ENCODE measurements around the gene LYSMD4. TPM values are rescaled to one million over a fixed set of nuclear protein-coding genes. Genes with fewer than 3 reads are reported as not detected.
A peak's percentile ranks its signal among the peaks of the same experiment; 100 is the strongest.

The LYSMD4 gene
- total and polyA plus RNA-seq, 2 of the 13 experiments (the other 11 are each of a cell fraction or from before 2014, with no cell fraction given), result 7.4 to 8.5 TPM

DNA sequence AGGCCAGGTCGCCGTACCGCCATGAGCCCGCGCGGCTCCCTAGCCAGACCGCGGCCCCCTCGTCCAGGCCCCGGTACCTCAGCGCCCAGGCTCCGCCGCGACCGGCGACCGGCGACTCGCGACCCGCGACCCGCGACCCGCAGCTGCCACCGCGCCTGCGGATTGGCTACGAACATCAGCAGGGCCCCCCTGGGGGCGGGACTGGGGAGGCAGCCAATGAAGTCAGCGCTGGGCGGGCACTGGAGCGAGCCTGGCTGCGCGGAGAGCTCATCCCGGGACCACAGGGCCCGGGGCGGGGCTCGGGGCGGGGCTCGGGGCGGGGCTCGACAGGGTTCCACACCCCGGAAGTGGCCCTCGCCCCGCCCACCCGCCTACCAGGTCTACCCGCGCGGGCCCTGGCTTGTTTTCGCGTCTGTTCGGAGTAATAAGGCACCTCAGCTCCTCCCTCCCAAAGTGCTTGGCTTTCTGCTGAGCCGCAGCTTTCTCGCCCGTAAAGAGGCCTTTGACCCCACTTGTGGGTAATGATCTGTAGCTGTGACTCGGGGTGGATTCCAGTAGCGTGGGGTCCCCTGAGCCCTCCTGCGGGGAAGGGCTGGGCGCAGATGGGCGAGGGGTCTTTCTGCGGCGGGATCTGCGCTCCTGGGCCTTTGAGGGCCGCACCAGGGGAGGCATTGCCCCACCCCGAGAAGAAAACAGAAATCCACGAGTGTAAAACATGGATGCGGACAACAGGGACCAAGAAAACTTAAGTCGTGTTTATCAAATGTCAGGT is at the start of gene LYSMD4 (continued):
- TF ChIP-seq HMG20A (CRISPR knock-in tag; IDR thresholded peaks at IDR 0.05; ENCODE audit: borderline replicate concordance) (no peak), ZNF572 (CRISPR knock-in tag; IDR thresholded peaks at IDR 0.05) (peak; percentile 87; the same call in 1 of the 2 replicates), RNF2 (conservative IDR thresholded peaks at IDR 0.05; ENCODE audit: low read depth) (0 out of 2 replicates have a peak, but pooled peaks have one; percentile 8), CBX5 (CRISPR knock-in tag; IDR thresholded peaks at IDR 0.05; ENCODE audit: borderline replicate concordance) (0 out of 2 replicates have a peak, but pooled peaks have one; percentile 36), ZBTB38 (CRISPR knock-in tag; IDR thresholded peaks at IDR 0.05) (peak; percentile 14; the same call in 1 of the 2 replicates), ZEB1 (IDR thresholded peaks at IDR 0.05; ENCODE audit: insufficient replicate concordance, low read depth) (no peak), ZBTB7A (CRISPR knock-in tag; IDR thresholded peaks at IDR 0.05) (peak; percentile 76; the same call in 1 of the 2 replicates), PHF8 (CRISPR knock-in tag; IDR thresholded peaks at IDR 0.05) (peak; percentile 81), ZNF619 (CRISPR knock-in tag; IDR thresholded peaks at IDR 0.05) (no peak), ZNF761 (CRISPR knock-in tag; conservative IDR thresholded peaks at IDR 0.05) (0 out of 2 replicates have a peak, but pooled peaks have one; percentile 54), NFIC (IDR thresholded peaks at IDR 0.05; ENCODE audit: low read length) (no peak), ZMYM3 (CRISPR knock-in tag; IDR thresholded peaks at IDR 0.05) (peak; percentile 49; the same call in 1 of the 2 replicates), TAF15 (IDR thresholded peaks at IDR 0.05; ENCODE audit: low read depth, low read length, poor library complexity, severe bottlenecking) (no peak), JDP2 (CRISPR knock-in tag; IDR thresholded peaks at IDR 0.05; ENCODE audit: borderline replicate concordance) (no peak), HDAC6 (IDR thresholded peaks at IDR 0.05; ENCODE audit: low read depth, low read length) (no peak)
- TF ChIP-seq, protein P1, sequence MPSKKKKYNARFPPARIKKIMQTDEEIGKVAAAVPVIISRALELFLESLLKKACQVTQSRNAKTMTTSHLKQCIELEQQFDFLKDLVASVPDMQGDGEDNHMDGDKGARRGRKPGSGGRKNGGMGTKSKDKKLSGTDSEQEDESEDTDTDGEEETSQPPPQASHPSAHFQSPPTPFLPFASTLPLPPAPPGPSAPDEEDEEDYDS (CRISPR knock-in tag; IDR thresholded peaks at IDR 0.05), result peak; percentile 83
- TF ChIP-seq, protein P2, sequence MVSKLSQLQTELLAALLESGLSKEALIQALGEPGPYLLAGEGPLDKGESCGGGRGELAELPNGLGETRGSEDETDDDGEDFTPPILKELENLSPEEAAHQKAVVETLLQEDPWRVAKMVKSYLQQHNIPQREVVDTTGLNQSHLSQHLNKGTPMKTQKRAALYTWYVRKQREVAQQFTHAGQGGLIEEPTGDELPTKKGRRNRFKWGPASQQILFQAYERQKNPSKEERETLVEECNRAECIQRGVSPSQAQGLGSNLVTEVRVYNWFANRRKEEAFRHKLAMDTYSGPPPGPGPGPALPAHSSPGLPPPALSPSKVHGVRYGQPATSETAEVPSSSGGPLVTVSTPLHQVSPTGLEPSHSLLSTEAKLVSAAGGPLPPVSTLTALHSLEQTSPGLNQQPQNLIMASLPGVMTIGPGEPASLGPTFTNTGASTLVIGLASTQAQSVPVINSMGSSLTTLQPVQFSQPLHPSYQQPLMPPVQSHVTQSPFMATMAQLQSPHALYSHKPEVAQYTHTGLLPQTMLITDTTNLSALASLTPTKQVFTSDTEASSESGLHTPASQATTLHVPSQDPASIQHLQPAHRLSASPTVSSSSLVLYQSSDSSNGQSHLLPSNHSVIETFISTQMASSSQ (IDR thresholded peaks at IDR 0.05; ENCODE audit: low read depth), result no peak
- TF ChIP-seq, protein P2 (CRISPR knock-in tag; IDR thresholded peaks at IDR 0.05; ENCODE audit: borderline replicate concordance), result no peak
- TF ChIP-seq, protein P3, sequence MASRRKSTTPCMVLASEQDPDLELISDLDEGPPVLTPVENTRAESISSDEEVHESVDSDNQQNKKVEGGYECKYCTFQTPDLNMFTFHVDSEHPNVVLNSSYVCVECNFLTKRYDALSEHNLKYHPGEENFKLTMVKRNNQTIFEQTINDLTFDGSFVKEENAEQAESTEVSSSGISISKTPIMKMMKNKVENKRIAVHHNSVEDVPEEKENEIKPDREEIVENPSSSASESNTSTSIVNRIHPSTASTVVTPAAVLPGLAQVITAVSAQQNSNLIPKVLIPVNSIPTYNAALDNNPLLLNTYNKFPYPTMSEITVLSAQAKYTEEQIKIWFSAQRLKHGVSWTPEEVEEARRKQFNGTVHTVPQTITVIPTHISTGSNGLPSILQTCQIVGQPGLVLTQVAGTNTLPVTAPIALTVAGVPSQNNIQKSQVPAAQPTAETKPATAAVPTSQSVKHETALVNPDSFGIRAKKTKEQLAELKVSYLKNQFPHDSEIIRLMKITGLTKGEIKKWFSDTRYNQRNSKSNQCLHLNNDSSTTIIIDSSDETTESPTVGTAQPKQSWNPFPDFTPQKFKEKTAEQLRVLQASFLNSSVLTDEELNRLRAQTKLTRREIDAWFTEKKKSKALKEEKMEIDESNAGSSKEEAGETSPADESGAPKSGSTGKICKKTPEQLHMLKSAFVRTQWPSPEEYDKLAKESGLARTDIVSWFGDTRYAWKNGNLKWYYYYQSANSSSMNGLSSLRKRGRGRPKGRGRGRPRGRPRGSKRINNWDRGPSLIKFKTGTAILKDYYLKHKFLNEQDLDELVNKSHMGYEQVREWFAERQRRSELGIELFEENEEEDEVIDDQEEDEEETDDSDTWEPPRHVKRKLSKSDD (CRISPR knock-in tag; IDR thresholded peaks at IDR 0.05; ENCODE audit: low read depth), result peak; percentile 72; the same call in 1 of the 2 replicates
- TF ChIP-seq, protein P4, sequence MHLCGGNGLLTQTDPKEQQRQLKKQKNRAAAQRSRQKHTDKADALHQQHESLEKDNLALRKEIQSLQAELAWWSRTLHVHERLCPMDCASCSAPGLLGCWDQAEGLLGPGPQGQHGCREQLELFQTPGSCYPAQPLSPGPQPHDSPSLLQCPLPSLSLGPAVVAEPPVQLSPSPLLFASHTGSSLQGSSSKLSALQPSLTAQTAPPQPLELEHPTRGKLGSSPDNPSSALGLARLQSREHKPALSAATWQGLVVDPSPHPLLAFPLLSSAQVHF (CRISPR knock-in tag; IDR thresholded peaks at IDR 0.05), result no peak
- TF ChIP-seq, protein P5, sequence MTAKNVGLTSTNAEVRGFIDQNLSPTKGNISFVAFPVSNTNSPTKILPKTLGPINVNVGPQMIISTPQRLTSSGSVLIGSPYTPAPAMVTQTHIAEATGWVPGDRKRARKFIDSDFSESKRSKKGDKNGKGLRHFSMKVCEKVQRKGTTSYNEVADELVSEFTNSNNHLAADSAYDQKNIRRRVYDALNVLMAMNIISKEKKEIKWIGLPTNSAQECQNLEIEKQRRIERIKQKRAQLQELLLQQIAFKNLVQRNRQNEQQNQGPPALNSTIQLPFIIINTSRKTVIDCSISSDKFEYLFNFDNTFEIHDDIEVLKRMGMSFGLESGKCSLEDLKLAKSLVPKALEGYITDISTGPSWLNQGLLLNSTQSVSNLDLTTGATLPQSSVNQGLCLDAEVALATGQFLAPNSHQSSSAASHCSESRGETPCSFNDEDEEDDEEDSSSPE (CRISPR knock-in tag; IDR thresholded peaks at IDR 0.05), result peak; percentile 44

Data from HepG2 (cell line).